GM21515 (cell line): ENCODE results near the gene SRD5A1.
A peak's percentile ranks its signal among the peaks of the same experiment; 100 is the strongest.

ENCODE experiments used
- ATAC-seq: cut with Tn5 transposase; IDR thresholded peaks from one replicate; pipeline ENCODE4 v1.9.1; 2021; ENCODE audit not compliant: unreplicated experiment

Gene SRD5A1

DNA sequence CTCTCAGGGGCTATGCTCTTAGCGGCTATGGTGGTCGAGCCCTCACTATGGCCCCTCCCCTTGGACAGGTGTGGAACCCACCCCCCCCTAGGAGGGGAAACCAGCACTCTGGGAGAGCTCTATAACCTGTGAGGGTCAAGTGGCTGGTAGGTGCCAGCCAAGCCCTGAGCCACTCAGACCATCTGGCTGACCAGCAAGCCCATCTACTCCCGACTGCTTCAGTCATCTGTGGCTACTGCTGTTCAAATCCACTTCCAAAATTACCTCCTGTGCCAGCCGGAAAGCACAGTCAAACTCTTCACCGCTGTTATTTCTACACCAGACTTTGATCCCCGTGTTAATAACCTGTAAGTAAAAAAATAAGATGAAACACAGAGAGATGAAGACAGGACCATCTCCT lies 28.9 kb upstream of the SRD5A1 start:
- ATAC-seq, result no peak

DNA sequence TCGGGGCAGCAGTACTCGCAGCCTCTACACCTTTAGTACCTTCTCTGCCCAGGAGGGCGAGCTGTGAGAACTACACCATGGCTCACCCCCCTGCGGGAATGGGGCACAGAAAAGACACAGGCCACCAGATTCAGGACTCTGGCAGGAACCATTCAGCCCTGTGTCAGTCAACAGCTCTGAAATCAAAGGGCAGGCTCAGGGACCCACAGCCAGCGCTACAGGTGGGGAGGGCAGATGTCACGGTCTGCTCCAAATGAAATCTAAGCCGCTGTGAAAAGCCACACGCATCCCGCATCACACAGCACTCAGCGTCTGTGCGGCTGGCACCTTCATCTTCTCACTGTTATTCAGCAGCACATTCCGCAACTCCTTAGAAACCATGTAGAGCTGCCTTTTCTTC lies 28.3 kb upstream of the SRD5A1 start:
- ATAC-seq, result no peak

DNA sequence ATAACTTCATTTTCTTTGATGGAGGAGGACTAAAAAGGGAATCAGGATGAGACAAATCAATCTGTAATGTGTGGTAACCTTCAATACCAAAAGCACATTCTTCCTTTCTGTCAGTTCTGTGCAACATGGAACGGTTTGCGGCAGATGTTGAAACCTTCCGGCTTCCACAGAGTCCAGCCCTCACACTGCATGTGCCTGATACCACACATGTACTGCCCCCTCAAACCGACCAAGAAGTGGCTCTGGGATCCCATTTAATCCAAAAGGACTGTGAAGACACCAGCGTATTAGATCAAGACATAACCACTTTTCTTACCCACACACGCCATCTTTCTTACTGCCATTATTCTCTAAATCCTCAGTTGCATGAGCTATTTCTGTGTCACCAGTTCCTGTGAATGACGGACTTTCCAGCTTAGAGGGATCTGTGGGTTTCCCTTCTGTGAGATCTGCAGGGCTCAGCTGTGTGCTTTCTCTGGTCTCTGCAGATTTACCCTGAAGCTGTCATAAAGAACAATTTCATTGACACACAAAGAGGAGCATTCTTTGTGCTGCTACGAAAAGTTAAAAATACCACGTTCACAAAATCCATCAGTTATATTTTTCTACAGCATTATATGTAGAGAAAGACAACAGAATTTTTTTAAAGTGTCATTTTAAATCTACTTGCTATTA lies 26.2 kb upstream of the SRD5A1 start:
- ATAC-seq, result no peak

DNA sequence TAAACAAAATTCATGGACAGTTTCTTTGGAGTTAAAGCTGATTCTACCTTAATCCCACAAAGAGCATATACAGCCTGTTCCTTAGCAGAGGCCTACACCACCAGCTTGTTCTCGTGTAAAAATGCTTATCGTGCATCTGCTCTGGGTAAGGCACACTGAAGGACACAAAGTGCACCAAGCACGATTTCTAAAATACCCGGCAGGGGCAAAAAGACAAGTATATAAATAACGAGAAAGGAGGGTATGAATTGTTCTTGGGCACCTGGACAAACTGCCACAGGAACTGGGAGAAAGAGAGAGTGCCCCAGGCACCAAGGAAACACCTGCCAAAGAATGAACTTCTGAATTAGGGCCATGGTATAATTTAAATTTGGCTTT lies 25.7 kb upstream of the SRD5A1 start:
- no peak for ATAC-seq

DNA sequence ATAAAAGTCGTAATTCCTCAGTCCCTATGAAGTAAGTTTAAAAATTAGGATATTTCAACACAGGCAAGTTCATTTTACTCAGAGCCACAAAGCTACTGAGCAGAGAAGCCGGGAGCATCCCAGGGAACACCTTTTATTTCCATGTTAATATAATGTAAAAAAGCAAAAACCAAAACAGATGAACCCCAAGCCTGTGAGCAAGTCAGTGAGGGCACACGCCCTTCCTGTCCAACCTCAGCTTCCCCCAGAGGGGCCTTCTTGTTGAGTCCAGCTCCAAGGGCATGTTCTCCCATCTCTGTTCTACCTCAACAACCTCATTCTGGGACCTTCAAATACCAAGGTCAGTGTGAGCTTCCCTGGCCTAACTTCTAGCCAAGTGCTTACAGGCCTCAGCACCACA lies 25.2 kb upstream of the SRD5A1 start:
- ATAC-seq, result no peak

DNA sequence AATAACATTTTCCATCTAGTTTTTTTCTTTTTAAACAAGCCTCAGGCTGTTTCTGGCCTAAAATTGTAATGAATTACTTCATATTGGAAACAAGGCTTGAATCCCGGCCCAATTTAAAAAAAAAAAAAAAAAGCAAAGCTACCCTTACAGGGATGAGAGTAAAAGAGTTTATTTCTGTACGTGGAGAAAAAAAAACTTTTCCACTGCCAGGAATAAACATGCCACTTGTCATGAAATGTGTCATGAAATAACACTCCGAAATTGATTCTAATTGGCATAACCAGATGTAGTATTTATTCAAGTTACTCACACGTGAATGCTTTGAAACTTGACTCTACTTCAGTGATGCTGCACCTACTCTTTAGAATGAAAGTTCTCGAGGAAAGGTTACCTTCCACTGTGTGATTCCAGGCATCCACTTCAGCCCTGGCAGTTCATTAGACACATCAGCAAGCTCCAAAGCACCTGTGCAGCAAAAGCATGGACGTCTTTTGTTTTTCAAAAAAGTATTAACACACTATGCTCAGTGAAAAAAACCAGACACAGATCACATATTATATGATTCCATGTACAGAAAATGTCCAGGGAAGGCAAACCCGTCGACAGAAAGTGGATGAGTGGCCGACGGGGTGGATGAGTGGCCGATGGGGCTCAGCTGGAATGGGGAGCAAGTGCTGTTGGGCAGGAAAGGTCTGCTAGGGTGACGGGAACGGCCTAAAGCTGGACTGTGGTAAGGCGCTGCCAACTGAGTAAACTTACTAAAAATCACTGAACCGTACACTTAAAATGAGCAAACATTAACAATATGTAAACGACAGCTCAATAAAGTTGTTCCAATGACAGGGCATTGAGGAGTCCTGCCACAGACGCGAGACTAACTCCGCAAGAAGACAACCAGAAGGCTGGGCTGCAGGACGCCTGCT lies 21.6 kb upstream of the SRD5A1 start:
- ATAC-seq, result no peak

DNA sequence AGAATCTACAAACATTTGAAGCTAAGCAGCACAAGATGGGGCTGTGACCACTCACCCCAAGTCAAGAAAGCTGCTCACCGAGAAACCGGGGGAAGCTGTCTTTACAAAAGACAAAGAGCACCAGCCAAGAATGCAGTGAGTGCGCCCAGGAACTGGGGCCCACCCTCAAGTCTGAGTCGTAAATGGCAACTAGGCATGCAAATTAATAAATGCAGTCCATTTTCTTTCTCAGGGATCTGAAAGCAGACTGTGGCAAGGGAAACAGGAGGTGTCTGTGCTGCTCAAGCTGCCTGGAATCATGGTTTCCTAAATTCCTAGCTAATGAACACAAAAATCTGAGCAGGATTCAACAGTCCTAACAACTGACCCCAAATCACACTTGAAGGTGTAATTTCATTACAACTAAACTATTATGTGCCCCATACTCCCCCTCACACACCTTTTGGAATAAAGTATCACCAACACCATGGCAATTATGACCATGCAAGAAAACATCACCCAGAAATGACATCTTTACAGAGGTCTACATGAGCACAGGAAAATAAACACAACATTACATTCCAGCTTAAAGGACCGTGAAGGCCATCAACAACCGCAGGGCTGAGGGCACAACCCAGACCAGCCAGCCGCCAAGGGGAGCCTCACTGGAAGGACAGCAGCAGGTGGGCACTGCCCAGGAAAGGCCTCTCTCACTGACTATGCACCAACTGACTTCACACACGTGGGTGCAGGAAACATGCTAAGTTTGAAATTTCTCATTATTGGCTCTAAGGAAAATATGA lies 18.0 kb upstream of the SRD5A1 start:
- no peak for ATAC-seq

DNA sequence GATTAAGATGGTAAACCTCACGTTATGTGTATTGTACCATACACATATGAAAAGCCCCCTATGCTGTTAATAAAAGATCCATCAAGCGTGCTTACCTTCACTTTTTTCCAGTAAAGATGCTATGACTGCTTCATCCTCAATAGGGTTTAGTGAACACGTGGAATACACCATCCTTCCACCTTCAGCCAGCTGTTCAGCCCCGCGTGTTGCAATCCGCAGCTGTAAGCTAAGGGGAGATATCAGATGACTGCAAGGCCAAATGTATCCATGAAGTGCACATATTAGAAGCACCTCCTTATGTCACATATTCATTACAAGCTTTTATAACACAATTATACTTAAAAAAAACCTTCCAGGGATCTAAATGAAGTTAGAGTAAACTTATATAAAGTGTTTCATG lies 16.6 kb upstream of the SRD5A1 start:
- no peak for ATAC-seq

DNA sequence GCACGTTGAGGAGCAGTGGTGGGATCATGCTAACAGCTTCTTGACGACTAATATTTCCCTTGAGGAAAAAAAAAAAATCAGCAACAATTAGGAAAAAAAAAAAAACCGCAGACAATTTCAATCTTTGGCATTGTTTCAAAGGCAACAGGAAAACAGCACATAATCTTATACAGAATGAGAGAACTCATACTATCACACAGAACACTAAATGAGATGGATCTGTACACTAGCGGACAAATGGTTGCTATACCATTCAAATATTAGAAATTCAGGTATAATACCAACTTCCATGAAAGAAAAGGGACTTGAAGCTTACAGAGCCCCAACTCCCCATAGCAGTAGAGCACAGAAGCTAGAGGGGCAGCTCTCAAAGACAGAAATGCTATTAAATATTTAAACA lies 10.0 kb upstream of the SRD5A1 start:
- ATAC-seq, result no peak

DNA sequence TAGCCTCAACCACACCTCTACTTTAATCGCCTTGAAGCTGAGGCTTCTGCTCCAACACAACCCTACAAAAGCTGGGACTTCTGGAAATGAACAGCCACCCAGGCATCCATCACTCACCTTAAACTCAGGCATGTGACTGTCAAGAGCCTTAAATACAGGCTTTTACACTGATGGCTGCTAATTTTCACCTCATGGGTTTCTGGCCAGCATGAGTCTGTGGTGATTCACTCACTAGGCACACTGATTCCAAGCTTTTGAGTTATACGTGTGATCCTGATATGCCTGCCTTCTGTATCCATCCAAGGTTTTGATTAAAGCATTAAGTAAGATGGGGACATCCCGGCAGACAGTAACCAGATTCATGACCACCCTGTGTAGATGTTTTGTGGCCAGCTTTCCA lies 9.3 kb upstream of the SRD5A1 start:
- no peak for ATAC-seq

DNA sequence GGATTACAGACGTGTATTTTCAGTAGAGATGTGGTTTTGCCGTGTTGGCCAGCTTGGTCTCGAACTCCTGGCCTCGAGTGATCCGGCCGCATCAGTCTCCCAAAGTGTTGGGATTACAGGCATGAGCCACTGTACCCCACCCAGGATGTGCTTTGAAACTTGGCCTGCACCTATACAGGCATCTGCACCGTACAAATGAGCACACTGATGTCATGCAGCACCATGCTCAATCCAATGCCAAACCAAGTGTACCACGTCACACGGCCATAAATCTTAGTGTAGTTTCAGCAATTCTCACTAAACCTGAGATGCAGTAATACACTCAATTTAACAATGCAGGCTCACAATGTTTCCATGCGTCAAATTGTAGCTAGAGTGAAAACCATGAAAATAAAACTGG lies 6.7 kb upstream of the SRD5A1 start:
- ATAC-seq, result no peak

DNA sequence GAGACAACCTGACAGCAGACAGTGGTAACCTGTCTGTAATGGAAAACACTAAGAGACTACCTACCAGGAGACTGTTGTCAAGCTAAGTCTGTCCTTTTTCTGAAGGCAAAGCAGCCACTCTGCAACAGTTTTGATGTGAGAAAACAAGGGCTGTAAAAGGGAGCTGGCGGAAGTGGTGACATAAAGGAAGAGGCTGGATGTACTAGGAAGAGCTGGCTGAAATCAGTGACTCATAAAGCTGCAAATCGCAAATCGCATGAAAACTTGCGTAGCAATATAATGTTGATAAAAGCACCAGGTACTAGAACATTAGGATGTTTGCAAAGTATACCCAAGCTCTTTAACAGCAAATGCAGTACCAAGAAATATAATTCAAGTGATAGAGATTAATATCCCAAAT lies 1.8 kb upstream of the SRD5A1 start:
- ATAC-seq, result no peak

DNA sequence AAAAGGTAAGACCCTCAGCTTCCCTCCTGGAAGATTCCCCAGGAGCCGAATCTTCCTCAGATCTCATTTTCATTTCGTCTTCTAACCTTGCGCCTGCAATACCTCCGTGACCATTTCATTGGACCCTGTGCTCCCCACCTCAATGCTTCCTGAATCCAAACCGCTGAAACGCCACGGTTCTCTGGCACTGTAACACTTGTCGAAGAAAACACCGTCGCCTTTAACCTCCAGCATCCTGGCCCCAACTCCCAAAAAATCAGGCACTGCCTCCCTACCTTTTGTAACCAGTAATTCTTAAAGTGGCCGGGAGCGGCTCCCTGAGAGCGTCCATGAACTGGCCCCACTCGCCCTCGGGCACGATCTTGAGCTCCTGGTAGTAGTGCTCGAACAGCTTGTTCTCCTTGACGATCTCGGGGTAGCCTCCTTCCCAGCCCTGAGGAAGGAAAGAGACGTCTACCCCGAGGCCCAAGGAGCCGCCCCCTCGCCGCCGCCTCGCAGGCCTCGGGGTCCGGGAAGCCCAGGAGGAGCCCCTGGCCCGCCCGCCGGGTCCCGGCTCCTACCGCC lies 834 bp upstream of the SRD5A1 start:
- ATAC-seq, result peak; percentile 11

DNA sequence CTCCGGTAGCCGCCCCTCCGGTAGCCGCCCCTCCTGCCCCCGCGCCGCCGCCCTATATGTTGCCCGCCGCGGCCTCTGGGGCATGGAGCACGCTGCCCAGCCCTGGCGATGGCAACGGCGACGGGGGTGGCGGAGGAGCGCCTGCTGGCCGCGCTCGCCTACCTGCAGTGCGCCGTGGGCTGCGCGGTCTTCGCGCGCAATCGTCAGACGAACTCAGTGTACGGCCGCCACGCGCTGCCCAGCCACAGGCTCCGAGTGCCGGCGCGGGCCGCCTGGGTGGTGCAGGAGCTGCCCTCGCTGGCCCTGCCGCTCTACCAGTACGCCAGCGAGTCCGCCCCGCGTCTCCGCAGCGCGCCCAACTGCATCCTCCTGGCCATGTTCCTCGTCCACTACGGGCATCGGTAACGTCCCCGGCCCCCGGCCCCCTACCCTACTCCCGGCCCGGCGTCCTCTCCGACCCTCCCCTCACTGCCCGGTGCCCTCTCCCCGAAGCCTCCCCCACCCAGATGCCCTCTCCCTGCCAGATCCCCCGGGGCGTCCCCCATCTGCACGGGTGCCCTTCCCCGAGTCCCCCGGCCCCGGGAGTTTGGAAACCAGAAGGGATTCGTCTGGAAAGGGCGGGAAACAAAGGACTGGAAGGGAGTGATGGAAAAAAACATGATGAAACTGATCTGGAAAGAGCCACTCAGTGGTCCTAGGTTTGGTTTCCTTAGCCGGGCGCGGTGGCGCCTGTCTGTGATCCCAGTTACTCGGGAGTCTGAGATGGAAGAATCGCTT lies 417 bp downstream of the SRD5A1 start:
- peak; percentile 49 for ATAC-seq

DNA sequence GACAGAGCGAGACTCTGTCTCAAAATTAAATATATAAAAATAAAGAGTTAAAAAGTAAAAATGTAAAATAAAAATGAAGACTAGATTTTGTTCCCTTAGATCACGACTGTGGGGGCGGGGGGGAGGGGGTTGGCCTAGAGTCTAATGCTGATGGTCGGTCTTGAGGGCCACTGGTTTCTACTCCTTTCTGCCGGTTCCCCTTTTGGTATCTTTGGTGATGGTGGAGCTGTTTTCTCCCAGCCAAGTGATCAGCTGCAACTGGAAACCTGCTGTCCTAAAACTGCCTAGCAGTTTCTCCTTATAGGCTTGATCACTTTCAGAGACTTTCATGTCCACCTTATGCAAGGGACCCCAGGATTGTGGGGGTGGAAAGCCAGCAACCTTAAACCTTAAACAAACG lies 1.1 kb downstream of the SRD5A1 start:
- no peak for ATAC-seq

DNA sequence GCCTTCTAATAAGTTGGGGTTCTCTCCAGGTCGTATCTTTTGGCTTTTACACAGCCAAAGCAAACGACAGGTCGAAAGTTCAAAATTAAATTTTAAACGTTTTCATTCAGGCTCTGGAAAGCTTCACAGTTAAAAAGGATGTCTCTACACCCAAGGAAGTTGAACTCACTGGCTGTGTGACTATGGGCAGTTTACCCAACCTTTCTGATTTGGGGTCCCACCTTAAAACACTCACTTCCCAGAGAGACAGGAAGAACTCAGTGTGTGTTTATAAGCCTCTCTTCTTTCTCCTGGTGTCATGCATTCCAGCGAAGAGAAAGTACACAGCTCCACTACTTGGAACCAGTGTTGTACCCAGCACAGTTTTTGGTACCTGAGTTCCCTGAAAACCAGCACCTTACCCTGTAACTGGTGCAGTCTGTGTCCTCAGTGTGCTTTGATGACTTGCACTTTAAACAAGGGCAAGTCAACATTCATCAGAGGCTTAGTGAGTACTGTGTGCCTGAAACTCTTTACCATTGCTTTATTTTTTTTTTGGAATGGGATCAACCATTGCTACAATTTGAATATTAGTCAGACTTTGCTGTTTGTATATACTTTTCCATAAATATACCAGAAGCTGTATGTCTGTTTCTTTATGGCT lies 1.7 kb downstream of the SRD5A1 start:
- no peak for ATAC-seq

DNA sequence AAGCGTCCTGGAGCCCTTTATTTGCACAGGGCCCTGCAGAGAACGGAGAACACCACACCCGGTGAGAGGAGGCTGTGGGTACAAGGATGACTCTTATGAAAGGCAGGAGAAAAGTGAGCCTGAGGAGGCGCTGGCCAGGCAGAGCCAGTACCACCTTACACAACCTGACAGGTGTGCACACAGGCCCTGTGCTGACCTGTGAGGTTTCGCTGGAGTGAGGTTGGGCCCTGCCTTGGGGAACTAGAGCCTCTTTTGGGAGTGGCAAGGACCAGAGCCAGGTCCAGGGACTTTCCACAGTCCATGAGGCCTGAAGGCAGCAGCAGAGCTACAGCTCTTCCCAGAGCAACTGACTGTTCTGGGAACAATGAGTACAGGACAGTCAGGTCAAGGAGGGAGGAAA lies 3.1 kb downstream of the SRD5A1 start:
- ATAC-seq, result no peak

DNA sequence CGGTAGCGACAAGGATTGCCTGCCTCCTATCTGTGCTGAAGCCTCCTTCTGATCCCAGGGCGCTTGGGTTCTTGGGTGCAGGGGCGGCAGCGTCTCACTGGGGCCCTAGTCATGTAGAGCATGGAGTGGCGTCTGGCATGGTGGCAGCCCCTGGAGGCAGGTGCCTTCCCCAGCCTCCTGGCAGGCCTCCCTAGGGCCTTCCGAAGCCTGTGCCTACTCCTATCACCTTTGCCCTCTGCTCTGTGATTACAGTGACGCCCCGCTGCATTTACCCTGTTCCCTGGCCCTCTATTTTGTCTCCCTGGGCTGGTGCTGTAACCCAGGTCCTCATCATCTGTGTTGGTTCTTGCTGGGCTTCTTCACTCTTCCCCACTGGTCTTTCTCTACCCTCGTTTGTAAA lies 3.8 kb downstream of the SRD5A1 start:
- ATAC-seq, result no peak

DNA sequence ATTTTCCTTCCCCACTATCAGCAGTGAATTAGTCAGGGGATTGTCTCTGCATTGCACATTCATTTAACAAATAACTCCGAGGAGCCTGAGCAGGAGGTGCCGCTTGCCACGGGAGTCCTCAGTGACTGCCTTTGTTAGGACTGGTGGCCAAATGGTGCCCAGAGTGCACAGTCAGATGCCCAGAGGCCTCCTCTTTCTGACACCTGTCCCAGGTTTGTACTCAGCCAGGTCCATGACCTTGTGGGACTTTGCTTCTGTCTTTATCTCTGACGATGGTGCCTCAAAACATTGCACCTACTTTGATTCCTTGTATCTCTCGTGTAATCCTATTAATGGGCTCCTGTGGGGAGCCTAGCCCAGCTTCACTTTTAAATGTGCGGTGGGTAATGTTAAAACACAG lies 4.3 kb downstream of the SRD5A1 start:
- no peak for ATAC-seq

DNA sequence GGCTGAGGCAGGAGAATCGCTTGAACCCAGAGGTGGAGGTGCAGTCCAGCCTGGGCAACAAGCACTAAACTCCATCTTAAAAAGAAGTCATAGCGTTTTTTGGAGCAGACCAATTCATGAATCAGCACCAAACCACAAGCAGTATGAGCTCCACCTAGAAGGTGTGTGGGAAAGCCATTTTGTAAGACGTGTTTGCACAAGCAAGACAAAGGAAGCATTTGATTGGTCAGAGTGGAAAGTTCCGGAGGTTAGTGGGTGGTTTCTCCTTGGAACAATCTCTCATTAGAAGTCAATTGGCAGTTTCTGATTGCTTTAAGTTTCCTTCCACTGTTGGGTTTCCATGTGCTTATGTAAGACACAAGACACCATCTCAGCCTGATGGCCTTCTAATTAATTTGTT lies 5.0 kb downstream of the SRD5A1 start:
- no peak for ATAC-seq
